Epithelial cell of proximal tubule (primary cell): ENCODE results near the gene AFM. TPM values are rescaled to one million over a fixed set of nuclear protein-coding genes. Genes with fewer than 3 reads are reported as not detected.

Source experiments
- DNase-seq: peaks from one replicate; pipeline ENCODE4 v3.0.0-alpha.2; 2011; ENCODE audit warnings: low read depth
- H3K4me3 ChIP-seq: 2 replicates; pipeline ENCODE4 v1.5.1; 2011; ENCODE audit warnings: low read depth, mild to moderate bottlenecking, low read length
- total RNA-seq: library from RNA; depleted of rRNA; stranded (reverse); fragments of >200 nt; gene quantifications from 2 replicates; pipeline ENCODE4 v1.2.3, GENCODE V29; 2015
- TF ChIP-seq, protein P1 (sequence below): conservative IDR thresholded peaks from 2 replicates; pipeline ENCODE4 v1.5.1; 2012; ENCODE audit warnings: low read depth, mild to moderate bottlenecking, low read length

AFM gene
- total RNA-seq, 1 donor from 2014 or later: not detected

DNA sequence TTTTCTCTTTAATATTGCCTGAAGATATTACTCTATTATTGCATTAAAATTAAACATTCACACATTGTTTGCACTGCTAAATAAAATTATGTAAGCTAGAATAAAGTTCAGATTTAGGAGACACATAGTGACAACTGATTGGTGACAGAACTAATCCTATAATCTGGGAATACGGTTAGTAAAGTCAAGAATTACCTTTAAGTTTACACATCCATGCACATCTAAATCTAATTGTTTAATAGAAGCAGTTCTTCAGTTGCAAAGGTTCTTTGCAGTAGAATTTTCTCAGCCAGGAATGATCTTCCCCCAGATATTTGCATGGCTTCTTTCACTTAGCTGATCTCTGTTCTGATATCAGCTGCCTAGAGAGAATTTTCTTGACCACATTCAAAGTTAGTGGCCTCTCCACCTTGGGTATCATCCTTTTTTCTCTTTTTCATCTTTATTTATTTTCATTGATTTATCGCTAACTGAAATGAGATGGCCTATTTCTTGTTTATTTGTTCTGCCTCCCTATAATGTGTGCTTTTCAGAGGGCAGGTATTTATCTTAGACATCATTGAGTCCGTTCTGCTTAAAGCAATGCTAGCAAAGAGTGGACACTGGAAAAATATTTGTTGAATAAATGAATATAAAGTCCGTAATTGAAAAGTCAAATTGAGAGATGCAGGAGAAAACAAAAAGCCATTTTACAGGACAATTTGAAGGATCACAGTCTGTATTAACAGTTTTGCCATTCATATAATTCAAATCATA lies 32.9 kb upstream of the AFM start:
- DNase-seq: no peak
- H3K4me3 ChIP-seq: no peak overlapping the region
- TF ChIP-seq, protein P1, sequence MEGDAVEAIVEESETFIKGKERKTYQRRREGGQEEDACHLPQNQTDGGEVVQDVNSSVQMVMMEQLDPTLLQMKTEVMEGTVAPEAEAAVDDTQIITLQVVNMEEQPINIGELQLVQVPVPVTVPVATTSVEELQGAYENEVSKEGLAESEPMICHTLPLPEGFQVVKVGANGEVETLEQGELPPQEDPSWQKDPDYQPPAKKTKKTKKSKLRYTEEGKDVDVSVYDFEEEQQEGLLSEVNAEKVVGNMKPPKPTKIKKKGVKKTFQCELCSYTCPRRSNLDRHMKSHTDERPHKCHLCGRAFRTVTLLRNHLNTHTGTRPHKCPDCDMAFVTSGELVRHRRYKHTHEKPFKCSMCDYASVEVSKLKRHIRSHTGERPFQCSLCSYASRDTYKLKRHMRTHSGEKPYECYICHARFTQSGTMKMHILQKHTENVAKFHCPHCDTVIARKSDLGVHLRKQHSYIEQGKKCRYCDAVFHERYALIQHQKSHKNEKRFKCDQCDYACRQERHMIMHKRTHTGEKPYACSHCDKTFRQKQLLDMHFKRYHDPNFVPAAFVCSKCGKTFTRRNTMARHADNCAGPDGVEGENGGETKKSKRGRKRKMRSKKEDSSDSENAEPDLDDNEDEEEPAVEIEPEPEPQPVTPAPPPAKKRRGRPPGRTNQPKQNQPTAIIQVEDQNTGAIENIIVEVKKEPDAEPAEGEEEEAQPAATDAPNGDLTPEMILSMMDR: no peak

DNA sequence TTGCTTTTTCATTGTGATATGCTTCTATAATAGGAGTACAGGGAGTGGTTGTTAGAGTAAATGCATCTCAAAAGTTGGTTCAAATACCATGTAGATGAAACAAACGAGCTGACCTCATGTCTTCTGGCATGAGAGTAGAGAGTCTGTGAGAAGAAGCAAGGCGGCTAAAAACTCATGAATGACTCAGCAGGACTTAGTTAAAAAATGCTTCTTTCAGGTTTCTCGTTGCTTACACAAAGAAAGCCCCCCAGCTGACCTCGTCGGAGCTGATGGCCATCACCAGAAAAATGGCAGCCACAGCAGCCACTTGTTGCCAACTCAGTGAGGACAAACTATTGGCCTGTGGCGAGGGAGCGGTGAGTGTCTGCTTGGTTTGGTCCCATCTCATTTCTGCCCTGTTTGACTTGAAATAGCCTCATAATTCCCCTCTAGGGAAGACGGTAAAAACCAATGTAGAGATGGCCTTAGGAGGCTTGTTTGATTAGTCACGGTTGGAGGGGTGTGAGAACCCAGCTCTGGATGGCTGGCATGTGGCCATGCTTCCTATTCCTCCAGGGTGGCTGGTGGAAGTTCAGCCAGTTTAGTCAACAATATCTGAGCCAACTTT lies 31.0 kb upstream of the AFM start:
- peak overlapping the region; percentile 5 for H3K4me3 ChIP-seq
- DNase-seq: peak; percentile 74

DNA sequence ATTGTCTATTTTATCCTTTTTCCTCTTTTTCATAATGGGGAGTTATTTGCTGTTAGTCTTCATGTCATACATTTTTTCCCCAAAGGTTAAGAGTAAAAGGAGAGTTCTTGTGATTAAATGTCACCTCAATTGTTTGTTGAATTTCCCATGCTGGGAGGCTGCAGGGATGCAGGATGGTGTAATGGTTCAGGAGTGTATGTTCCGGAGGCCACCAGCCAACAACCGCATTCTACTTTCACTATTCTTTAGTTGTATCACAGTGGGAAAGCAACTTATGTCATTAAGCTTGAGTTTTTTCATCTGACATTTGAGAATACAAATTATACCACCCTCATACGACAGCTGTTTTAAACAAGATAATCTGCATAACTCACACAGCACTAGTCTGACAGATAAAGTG lies 30.1 kb upstream of the AFM start:
- no peak overlapping the region for H3K4me3 ChIP-seq
- DNase-seq: no peak
- TF ChIP-seq, protein P1: no peak

More for the DNA sequence above, 31.0 kb upstream of the AFM start:
- TF ChIP-seq, protein P1: no peak

DNA sequence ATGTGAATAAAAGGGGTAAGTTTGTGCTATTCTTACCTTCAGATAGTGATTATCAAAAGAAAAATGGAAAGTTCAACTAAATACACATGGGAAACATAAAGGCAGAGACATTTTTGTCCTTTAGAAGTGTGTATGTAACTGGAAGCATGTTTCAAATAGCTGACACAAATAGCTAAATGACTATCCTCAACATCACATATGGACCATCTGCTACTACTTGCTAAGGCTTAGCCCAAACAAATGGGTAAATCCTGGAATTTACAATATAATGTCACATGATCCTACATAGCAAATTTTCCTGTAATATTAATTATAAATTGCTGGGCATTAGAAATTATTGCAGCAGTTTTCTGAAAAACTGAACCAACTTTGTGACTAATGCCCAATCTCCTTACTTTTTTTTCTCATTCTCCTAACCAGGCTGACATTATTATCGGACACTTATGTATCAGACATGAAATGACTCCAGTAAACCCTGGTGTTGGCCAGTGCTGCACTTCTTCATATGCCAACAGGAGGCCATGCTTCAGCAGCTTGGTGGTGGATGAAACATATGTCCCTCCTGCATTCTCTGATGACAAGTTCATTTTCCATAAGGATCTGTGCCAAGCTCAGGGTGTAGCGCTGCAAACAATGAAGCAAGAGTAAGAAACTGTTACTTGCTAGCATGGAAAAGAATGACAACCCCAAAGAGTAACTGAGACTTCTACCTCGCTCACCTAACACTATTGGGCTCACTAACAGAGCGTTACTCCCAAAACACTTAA lies 29.4 kb upstream of the AFM start:
- TF ChIP-seq, protein P1: no peak
- no peak for DNase-seq
- no peak overlapping the region for H3K4me3 ChIP-seq

DNA sequence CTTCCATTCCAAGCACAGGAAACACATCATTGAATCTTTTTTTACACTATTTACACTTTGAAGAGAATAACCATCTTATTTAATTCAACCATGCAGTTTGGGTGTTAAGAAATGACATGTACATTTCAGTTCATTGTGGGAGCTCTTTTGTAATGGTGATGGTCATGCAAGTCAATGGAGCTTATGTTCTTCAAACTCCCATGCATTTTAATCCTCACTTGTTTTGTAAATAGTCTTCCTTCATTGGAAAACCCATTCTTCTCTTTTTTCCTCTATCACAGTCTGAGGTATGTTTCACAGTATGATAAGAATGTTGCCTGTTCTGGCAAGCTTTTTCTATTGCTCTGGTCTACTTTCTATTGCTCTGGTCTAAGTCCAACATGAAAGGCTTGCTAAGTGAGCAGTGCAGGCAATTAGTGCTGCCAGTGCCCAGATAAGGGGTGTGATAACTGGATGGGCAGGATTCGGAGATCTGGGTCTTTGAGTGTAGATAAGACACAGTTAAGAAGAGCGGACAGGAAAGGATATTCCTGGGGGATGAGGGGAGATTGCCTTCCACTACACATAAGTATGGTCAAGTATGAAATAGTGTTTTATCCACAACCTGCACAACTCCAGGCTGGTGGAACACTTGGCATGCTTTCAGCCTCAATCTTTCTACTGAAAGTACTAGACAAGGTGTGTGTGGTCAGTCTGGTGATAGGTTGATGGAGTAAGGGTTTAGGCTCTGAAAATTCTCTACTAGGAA lies 28.4 kb upstream of the AFM start:
- peak; percentile 12 for DNase-seq
- TF ChIP-seq, protein P1: no peak
- H3K4me3 ChIP-seq: no peak overlapping the region

DNA sequence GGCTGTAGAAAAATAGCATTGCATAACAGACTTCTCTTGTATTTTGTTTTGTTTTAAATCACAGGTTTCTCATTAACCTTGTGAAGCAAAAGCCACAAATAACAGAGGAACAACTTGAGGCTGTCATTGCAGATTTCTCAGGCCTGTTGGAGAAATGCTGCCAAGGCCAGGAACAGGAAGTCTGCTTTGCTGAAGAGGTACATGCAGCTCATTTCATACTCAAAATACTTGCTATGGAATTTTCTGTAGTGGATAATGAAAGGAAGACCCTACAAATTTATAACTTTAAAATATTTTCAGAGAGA lies 27.9 kb upstream of the AFM start:
- H3K4me3 ChIP-seq: no peak overlapping the region
- TF ChIP-seq, protein P1: no peak
- DNase-seq: peak; percentile 63
